GM21529 (cell line): ENCODE measurements around the gene RABGAP1L.

ENCODE experiments used
- ATAC-seq: cut with Tn5 transposase; IDR thresholded peaks from one replicate; pipeline ENCODE4 v1.9.1; 2021; ENCODE audit not compliant: unreplicated experiment

RABGAP1L gene

DNA sequence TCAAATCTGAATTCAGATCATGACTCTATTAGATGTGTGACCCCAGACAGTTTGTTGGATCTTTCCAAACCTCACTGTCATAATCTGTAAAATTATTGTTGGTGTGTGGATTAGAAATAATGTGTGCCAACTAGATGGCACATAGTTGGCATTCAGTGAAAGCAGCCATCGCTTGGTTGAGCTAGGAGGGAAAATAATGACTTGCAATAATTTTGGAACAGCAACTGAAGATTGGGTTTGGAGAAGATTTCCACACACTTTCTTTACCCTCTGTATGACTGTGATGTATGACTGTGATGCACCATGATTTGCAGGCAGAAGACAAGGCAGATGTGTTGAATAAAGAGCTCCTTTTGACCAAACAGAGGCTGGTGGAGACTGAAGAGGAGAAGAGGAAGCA, 816.4 kb downstream of the RABGAP1L start:
- no peak for ATAC-seq

DNA sequence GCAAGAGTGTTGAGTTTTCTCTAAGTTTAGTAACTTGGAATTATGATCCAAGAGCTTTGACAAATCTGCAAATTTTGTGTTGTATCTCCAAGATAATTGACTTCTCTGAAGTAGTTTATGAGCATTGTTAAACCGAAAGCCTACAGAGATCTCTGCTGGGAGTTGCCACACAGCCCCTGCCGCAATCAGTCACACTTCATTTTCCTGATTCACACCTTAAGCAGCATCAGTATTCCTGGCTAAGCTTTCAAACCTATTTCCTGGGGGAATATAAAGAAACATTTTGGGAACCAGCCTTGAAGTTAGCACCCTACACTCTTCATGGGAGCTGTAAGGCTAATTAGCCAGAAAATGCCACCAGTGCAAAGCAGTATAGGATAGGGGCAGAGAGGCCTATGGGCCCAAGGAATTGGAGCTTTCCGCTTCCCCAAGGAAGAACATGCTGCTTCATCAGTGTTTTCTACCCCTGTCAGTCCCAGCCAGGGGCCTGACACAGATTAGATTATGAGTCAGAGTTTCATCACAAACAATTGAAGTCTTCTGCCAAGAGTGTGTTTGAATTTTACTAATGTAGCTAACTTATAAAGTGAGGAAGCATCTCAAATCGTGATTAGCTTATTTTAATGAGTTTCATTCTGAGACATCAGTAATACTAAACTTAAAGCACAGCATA, 817.3 kb downstream of the RABGAP1L start:
- ATAC-seq: no peak

DNA sequence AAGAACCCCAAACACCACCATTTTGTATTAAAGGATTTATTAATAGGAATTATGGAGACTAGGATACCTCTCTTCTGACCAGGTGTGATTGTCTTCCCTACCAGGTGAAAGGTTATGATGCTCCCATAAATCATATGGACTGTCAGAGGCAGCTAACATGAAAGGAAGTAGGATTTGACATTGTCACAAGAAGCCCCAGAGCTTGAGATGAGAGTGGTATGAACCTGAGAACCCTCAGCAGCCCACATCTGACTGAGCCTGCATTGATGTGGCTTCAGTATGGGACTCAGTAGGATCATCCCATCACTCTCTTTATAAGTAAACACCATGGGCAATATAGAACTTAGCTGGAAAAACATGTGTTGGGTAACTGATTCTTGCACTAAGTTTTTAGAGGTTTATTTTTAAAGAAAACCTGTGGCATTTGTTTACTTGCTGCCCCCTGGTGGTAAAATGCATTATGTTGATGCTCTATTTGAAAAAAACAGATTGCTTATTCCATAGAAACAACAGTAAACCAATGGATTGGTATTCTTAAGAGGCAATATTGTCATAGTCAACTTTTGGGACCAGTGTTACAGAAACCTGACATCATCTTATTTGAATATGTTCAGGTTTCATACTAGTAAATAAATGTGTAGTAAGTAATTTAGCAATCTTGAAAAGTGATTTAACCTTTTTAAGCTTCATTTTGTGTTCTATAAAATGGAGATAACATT, 823.8 kb downstream of the RABGAP1L start:
- no peak for ATAC-seq

DNA sequence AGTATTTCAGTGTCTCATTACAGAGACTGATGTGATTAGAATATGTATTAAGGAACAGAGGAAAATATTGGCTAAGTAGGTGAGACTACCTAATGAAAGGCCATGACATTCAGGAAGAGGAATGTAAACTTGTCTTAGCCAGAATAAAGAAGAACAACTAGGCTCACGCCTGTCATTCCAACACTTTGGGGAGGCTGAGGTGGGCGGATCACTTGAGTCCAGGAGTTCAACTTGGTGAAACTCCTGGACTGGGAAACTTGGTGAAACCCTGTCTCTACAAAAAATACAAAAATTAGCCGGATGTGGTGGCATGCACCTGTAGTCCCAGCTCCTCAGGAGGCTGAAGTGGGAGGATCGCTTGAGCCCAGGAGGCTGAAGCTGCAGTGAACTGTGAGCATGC, 825.6 kb downstream of the RABGAP1L start:
- ATAC-seq: no peak

DNA sequence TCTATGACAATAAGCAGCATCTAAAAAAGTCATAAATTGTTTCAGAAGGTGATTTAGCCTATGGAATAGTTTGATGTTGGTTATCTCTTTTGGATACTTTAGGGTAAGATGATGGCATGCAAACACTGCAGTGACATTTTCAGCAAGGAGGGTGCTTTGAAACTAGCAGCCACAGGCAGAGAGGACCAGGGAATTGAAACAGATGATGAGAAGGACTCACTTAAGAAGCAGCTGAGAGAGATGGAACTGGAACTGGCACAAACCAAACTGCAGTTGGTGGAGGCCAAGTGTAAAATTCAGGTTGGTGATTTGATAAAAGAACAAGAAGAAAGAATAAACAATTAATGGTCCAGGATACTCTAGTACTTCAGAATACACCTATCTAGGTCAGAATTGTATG, 829.2 kb downstream of the RABGAP1L start:
- no peak for ATAC-seq

DNA sequence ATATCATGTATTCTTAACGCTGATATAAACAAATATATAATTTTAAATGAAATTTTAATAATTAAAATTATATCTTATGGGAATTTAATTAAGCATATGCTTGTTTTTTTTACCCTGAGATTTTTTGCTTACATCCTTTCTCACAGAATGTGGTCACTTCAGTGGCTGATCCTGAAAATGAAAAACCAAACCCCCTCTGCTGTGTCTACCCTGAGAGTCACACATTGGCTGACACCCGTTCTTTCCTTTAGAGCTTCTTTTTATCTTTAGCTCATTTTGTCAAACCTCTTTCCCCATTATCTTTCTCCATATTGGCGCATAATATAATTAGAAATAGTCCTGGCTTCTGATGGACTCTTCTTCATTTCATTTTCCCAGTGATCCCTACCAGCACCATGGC, 829.7 kb downstream of the RABGAP1L start:
- ATAC-seq: peak; percentile 54

DNA sequence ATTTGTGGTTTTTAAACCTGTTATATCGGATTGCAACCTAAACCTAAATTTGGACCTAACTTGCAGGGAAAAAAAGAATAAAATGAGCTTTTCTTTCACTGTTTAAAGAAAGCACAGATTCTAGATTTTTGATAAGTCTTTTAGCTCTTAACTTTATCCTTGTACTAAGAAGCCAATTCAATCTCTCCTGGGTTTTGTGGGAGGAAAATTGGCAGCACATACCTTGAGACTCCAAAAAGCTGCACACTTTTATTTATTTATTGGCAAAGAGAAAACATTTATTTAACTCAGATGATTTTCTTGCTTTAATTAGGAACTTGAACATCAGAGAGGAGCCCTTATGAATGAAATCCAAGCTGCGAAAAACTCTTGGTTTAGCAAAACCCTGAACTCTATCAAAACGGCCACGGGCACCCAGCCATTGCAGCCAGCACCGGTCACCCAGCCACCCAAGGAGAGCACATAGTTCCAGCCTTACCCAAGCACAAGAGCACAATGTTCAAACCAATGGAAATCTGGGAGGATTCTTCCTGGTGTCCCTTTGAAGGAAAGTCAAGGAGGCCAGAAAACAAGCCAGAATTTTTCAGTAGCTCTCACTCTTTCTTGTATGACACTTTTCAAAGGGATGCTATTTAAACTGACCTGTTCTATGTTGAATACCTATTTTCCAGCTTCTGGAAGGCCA, 830.4 kb downstream of the RABGAP1L start:
- no peak for ATAC-seq

DNA sequence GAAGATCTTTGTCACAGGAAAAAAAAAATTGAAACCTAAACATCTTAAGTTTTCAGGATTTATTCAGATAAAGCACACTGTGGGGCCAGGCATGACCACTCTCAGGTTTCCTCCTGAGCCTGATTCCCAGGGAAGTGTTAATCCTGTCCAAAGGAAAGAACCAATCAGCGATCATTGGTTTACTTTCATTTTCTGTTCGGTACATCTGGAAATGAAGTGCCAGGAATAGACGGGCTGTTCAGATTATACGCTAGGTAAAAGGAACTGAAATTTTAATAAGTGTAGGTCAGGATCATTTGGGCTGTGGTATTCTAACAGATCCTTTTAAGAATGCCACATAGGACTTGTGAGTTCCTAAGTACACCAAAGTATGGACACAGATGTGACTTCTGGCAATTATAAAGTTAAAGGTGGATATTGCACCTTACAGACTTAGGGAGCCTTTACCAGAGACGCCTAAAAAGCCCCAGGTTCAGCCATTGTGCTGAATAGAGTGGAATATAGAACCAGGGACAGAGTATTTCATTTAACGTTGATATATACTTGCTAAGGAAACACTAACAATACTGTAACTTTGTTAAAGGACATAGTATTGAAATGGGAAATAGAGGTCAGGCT, 831.2 kb downstream of the RABGAP1L start:
- ATAC-seq: peak; percentile 43

DNA sequence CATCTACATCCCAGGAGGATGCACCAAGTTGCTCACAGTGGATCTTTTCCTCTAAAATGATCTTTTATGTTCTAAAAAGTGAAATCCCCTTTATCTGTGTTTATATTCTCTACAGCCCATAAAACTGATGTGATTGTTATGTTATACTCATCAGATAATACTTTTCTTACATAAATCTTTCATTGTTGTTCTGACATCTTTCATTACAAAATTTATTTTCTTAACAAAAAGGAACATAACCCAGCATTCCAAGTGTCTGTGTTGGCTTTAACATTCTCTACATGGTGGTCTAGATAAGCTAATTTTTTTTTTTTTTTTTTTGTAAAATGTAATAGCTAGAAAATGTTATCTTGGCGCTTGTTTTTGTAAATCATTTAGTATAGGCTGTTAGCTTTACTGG, 832.2 kb downstream of the RABGAP1L start:
- no peak for ATAC-seq

DNA sequence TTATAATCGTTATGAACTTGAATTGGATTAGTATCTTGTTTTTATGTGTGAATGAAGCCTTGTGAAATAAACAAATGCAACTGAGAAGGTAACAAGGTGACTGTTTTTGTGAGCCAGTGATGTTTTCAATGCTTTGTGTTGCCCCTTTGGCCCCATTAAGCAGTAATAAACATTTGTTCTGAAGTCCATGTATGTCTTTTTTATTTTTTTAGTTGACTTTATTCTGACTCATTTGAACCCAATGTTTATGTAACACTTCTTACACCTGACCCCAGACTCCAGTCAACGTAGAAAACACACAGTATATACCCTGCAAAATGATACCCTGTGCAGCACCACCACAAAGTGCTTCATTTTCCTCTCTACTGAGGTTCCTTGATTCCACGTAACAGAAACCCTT, 835.8 kb downstream of the RABGAP1L start:
- ATAC-seq: no peak

DNA sequence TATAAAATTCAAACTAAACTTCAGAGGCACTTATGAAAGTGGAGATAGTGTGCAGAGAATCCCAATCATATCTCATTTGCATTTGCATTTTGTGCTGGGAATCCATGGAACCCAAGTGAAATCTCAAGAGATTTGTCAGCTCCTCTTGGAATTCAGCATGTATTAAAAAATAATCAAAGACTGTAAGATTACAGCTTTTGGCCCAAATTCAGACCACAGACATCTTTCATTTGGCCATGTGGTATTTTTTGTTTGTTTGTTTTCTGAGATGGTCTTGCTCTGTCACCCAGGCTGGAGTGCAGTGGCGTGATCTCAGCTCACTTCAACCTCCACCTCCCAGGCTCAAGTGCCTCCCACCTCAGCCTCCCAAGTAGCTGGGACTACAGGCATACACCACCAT, 836.6 kb downstream of the RABGAP1L start:
- no peak for ATAC-seq

DNA sequence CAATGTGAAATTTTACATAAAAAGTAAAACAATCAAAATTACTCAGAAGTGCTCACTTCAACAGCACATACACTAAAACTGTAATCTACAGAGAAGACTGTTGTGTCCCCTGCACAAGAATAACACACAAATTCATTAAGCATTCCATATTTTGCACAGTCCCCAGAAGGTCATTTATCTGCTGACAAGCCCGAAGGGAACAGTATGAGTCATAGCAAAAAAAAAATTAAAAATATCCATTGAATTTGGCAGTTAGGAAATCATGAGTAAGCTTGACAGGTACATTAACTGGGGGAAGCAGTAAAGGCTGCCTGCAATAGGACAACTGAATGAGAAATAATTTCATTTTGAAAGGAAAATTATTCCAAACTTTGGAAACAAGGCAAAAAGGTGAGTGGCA, 837.2 kb downstream of the RABGAP1L start:
- ATAC-seq: no peak

DNA sequence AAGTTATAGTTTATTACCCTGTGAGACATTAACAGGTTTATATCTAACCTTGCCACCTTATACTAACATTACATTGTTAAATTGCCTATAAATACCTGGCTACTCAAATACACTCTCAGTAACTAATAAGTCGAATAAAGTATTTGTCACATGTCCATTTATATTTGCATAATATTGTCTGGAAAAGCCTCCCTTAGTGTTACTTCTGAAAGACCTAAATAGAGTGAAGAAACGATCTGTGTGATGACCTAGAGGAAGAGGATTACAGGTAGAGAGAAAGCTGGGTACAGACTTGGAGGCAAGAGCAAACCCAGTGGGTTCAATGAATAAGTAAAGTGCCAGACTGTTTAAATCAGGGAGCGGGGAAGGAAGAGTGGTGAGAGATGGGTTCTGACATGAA, 837.7 kb downstream of the RABGAP1L start:
- ATAC-seq: no peak

DNA sequence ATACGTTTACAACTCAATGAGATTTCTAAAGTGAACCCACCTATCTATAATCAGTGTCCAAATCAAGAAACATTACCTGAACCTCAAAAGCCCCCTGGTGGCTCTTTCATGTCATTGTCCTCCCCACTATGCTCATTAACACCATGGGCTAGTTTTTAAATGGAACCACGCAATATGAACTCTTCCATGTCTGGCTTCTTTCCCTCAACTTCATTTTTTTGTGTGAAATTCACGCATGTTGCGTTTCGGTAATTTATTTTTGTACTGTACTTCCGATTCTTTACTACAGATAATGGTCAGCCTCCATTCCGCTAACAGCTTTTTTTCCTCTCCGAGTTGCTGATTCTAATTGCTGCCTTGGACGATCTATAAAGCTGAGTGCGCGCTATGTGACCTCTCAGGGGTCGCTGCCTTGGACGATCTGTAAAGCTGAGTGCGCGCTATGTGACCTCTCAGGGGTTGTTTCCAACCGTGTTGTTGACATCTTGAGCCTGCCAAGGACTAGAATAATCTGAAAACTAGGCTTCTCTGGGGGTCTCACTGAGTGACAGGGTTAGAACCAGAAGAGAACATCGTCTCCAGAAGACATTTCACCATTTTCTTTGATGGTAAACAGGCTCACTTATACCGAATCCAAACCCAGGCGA, 839.4 kb downstream of the RABGAP1L start:
- peak; percentile 18 for ATAC-seq

DNA sequence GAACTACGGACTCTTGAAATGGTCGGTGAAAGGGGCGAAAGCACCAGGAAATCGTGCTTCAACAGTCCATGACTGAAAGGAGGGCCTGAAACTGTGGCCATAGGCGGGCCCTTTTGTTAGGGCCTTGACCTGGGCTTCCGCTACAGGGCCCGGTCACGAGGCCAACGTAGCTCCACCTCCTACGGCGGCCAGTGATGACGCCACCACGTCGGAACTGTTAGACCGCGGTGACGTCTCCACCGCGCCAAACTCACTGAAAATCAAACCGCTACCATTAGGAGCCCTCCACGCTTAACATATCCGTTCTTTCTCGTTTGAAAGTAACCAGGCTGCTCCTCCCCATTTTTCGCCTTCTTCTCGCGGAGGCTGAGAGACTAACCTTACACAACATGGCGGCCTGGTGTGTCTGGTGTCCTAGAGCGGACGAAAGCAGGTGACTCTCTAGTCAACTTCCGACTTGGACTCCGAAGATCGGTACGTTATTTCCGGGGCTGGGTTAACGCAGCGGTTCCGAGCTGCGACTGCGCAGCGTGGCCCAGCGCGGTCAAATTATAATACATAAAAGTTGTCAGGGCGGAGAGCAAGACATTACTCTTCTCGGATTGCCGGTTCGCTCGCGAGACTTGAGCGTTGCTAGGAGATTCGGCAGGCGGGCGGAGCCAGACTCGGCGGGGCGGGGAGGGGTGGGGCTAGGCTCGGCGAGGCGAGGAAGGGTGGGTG, 840.1 kb downstream of the RABGAP1L start:
- peak; percentile 79 for ATAC-seq

DNA sequence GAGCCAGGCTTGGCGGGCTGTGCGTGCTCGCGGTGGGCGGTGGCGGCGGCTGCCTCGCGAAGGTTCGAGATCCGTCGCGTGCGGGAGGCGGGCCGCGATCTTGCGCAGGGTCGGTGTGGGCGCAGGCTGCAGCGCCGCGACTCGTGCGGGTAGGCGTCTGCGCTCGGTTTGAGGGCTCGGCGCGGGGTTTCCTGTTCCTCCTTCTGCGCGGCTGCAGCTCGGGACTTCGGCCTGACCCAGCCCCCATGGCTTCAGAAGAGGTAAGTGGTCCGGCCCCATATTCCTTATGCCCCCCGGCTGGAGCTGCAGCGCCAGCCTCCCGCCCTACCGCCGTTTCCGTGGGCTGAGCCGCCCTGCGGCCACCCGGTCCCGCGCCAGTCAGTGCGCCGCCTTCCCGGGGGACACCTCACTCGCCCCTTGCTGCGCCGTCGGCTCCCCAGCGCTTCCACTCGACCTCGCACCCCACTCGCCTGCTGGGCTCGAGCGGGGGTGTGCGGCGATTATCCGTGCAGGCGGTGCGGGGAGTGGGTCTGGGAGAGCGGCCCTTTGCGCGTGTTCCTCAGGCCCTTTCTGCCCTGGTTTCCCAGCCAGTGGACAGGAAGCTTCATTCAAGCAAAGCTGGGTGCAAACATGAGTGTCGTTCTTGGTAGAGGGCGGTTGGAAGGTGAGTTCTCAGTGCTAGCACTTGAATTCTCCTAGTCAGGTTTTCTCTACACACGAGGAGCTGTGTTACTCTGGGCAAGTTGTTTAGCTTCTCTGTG, 840.8 kb downstream of the RABGAP1L start, which contains the start of gene CACYBP:
Gene CACYBP, plus strand, starts transcription at position 12 of the 761 bp plus-strand sequence. Its CDS starts 234 bp downstream, at position 246.
- ATAC-seq: peak; percentile 8

DNA sequence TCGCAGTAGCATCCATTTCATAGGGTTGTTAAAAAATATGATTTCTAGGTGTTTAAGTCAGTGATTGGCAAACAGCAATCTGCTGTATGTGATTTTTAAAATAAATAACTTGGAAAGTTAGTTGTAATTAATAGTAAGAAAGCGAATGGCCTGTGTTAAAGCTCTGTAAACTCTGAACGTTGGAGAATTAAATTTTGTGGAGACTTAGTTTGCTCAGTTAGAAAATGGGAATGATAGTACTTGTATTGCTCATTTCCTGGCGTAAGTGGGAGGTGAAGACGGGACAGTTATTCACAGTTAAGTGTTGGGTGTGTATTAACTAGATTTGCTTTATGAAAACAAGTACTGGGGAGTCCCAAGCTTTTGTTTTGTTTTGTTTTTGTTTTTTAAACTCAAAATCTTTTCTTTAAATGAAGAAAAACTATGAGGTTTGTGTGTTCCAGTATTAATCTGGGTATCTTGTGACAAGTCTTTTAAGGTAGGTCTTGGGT, 841.4 kb downstream of the RABGAP1L start:
- no peak for ATAC-seq

DNA sequence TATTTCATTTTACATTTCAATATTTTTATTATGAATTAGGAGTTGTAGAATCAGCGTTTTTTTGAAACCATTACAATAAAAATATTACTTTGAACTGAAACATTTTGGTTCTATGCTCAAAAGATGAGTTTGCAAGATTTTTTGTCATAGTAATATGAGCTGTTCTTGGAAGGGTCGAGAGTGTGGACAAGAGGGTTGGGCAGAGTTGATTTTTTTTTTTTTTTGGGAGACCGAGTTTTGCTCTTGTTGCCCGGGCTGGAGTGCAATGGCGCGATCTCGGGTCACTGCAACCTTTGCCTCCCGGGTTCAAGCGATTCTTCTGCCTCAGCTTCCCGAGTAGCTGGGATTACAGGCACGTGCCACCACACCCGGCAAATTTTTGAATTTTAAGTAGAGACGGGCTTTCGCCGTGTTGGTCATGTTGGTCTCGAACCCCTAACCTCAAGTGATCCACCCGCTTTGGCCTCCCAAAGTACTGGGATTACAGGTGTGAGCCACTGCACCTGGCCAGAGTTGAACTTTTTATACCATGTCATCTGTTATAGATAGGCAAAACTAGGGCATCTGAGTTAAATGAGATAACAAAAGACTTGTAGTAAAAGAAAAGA, 843.7 kb downstream of the RABGAP1L start:
- no peak for ATAC-seq

DNA sequence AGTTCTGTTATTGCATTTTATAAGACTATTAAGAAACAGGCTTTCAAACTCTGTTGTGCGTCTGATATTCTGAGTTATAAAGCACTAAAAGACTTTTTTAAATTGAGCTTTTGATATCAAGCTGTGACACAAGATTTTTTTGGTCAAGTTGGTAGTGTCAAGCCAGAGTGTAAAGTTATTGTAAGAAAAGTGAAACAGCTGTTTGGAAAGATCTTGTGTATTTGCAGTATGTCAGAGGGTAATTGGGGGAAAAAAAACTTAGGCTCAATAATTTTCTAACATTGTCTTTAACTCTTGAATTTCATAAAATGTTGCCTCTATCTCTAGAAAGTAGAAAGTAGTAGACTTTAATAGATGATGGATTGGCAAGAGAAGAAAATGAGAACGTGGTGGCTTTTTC, 844.2 kb downstream of the RABGAP1L start:
- no peak for ATAC-seq
